Activated naive CD8-positive, alpha-beta T cell treated with anti-CD3 and anti-CD28 coated beads, Interleukin-2, amount 50 U/mL, for 24 hours (primary cell): Measurements from ENCODE around the gene ZFP92.

Experiments used
- ATAC-seq: fragments of 150-1000 bp; cut with Tn5 transposase; one replicate; pipeline ENCODE4 v1.10.0; 2021
- DNase-seq: peaks from one replicate; pipeline ENCODE4 v3.0.0; 2021
- H3K27ac Mint-ChIP-seq: one replicate; pipeline ENCODE4 v1.8.0; 2021; ENCODE audit warnings: mild to moderate bottlenecking, mixed read lengths
- H3K27me3 Mint-ChIP-seq: one replicate; pipeline ENCODE4 v1.8.0; 2021; ENCODE audit warnings: mixed read lengths
- H3K36me3 Mint-ChIP-seq: one replicate; pipeline ENCODE4 v1.8.0; 2021; ENCODE audit warnings: low read depth, mixed read lengths
- H3K4me1 Mint-ChIP-seq: one replicate; pipeline ENCODE4 v1.8.0; 2021; ENCODE audit warnings: mixed read lengths
- H3K4me3 Mint-ChIP-seq: one replicate; pipeline ENCODE4 v1.8.0; 2021; ENCODE audit warnings: mild to moderate bottlenecking, moderate library complexity, mixed read lengths
- H3K9me3 Mint-ChIP-seq: one replicate; pipeline ENCODE4 v1.8.0; 2021; ENCODE audit warnings: mixed read lengths

The ZFP92 gene

DNA sequence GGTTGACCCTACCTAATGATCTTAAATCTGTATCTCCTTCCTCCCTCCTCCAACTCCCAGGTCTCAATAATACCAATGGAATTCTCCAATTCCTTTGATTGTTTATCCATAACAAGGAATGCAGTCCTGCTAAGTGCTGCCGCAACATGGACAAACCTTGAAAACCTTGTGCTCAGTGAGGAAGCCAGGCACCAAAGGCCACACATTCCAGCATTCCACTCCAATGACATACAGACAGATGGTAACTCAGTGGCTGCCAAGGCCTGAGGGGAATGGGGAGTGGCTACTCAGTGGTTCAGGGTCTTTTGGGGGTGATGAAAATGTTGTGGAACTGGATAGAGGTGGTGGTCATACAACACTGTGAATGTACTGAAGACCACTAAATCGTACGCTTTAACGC is 48.7 kb downstream of the ZFP92 start:
- Mint-ChIP-seq H3K36me3 (peaks cover 17% of the 10 kb centered on the region), H3K4me3 (no peak overlapping the region), H3K9me3 (no peaks in the 10 kb centered on the region), H3K4me1 (peaks cover 2% of the 10 kb centered on the region), H3K27ac (no peak overlapping the region), H3K27me3 (no peaks in the 10 kb centered on the region)
- DNase-seq = no peak
- ATAC-seq = no peak

DNA sequence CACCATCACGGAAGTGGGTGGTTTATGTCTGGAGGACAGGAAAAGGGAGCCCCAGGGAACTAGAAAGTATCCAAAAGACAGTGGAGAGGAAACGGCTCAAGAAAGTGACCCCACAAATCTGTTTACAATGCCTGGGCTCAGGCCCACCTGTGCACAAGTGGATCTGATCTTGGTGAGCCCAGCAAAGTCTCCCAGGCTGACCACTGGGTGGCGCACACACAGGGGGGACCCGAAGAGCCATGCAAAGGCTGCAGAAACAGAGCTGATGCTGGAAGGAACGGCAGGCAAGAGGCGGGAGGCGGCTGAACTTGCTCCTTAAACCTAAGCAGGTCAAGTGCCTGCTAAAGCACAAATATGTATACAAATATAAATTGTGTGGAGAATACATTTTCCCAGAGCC is 49.6 kb downstream of the ZFP92 start:
- H3K27me3 Mint-ChIP-seq = no peaks in the 10 kb centered on the region
- ATAC-seq = no peak
- no peaks in the 10 kb centered on the region for H3K9me3 Mint-ChIP-seq
- DNase-seq = peak; percentile 44
- peaks cover 2% of the 10 kb centered on the region for H3K4me1 Mint-ChIP-seq
- H3K27ac Mint-ChIP-seq = no peak overlapping the region
- H3K4me3 Mint-ChIP-seq = no peak overlapping the region
- peaks cover 17% of the 10 kb centered on the region for H3K36me3 Mint-ChIP-seq
